Kidney capillary endothelial cell (primary cell): ENCODE measurements around the gene CACHD1.
"Not testable (repeated sequence)": the region's sequence is repeated elsewhere in the genome, so short reads cannot be mapped to it uniquely, and the experiment has no call there.

Experiments
- DNase-seq: peaks from one replicate; pipeline ENCODE4 v3.0.0-alpha.2; 2018; ENCODE audit warnings: low spot score

The CACHD1 gene

GRCh38 chr1:64594446-64594845 lies 124.5 kb downstream of the CACHD1 start:
- no peak for DNase-seq

GRCh38 chr1:64595871-64596515 lies 126.1 kb downstream of the CACHD1 start:
- DNase-seq: no peak

- no peak for DNase-seq
These were observed 127.2 kb downstream of the CACHD1 start for GRCh38 chr1:64597113-64597512.

- DNase-seq: no peak
These were observed 128.2 kb downstream of the CACHD1 start for GRCh38 chr1:64598100-64598571.

GRCh38 chr1:64599242-64599641 lies 129.3 kb downstream of the CACHD1 start:
- DNase-seq: no peak

- no peak for DNase-seq
These were observed 131.3 kb downstream of the CACHD1 start for GRCh38 chr1:64601207-64601606.

GRCh38 chr1:64608005-64608650 lies 138.2 kb downstream of the CACHD1 start:
- DNase-seq: no peak

GRCh38 chr1:64608651-64609048 lies 138.7 kb downstream of the CACHD1 start:
- no peak for DNase-seq

GRCh38 chr1:64610950-64611349 lies 141.0 kb downstream of the CACHD1 start:
- DNase-seq: not testable (repeated sequence)

- no peak for DNase-seq
These were observed 146.1 kb downstream of the CACHD1 start for GRCh38 chr1:64616039-64616438.

GRCh38 chr1:64623750-64624191 lies 153.8 kb downstream of the CACHD1 start:
- peak; percentile 13 for DNase-seq

- DNase-seq: no peak
These were observed 154.3 kb downstream of the CACHD1 start for GRCh38 chr1:64624218-64624713.

GRCh38 chr1:64624808-64625207 lies 154.9 kb downstream of the CACHD1 start:
- no peak for DNase-seq

- DNase-seq: no peak
These were observed 160.7 kb downstream of the CACHD1 start for GRCh38 chr1:64630611-64631010.

GRCh38 chr1:64631346-64632034 lies 161.6 kb downstream of the CACHD1 start:
- DNase-seq: no peak

- no peak for DNase-seq
These were observed 163.0 kb downstream of the CACHD1 start for GRCh38 chr1:64632936-64633335.

GRCh38 chr1:64645735-64646134 lies 175.8 kb downstream of the CACHD1 start:
- no peak for DNase-seq

GRCh38 chr1:64650411-64650810 lies 180.5 kb downstream of the CACHD1 start:
- DNase-seq: no peak

GRCh38 chr1:64651841-64652240 lies 181.9 kb downstream of the CACHD1 start:
- no peak for DNase-seq

GRCh38 chr1:64653466-64653865 lies 183.5 kb downstream of the CACHD1 start:
- no peak for DNase-seq

- no peak for DNase-seq
These were observed 184.8 kb downstream of the CACHD1 start for GRCh38 chr1:64654519-64655341.

GRCh38 chr1:64655861-64656260 lies 185.9 kb downstream of the CACHD1 start:
- DNase-seq: no peak
